HG03039 (cell line): ENCODE data around the gene TRIM9.

Experiments used
- ATAC-seq: cut with Tn5 transposase; IDR thresholded peaks from one replicate; pipeline ENCODE4 v1.9.1; 2021; ENCODE audit warnings: mild to moderate bottlenecking, moderate library complexity; ENCODE audit not compliant: unreplicated experiment

Gene TRIM9

DNA sequence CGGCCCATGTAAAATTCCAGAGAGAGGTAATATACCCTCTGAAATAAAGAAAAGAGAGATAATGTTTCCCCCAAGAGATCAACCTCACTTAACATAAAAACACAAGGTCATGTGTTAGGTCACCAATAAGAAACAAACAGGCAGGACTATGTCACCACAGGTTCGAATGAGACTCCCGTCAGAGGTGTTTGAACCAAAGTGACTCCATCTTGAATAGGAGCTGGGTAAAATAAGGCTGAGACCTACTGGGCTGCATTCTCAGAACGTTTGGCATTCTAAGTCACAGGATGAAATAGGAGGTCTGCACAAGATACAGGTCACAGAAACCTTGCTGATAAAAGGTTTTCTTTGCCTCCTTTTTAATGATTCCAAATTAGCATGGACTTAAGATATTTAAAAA, 157.1 kb downstream of the TRIM9 start:
- no peak for ATAC-seq

- no peak for ATAC-seq
Observed at GRCh38 chr14:50937325-50937724, 157.6 kb downstream of the TRIM9 start.

DNA sequence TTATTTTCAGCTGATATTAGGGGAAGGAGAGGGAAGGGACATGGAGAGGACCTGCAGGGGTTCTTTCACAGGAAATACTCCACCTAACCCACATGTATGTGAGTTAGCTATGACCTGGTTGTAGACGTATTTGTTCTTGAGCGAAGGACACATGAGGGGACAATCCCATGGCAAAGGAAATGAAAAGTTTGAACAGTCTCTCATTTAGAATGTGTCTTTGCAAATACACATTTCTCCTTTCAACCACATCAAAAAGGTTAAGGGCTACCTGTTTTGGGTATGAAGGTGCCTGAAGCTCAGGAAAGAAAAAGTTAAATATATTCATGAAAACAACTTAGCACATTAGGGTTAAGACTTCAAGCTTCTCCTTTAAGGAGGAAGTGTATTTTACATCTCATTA, 158.0 kb downstream of the TRIM9 start:
- ATAC-seq = no peak

DNA sequence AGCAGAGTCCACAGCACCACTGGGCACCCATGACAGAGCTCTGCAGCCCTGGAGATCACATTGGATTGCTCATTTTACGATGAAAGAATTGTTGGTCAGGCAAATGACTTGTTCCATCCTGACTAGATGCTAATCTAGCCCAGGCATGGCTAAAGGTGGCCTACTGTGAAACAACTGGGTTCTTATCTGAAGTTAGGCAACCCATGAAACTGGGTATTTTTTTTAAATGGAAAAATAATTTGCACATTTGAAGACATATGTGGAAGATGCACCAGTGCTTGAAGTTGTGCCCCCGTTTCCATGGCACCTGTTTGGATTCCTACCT, 158.9 kb downstream of the TRIM9 start:
- no peak for ATAC-seq

DNA sequence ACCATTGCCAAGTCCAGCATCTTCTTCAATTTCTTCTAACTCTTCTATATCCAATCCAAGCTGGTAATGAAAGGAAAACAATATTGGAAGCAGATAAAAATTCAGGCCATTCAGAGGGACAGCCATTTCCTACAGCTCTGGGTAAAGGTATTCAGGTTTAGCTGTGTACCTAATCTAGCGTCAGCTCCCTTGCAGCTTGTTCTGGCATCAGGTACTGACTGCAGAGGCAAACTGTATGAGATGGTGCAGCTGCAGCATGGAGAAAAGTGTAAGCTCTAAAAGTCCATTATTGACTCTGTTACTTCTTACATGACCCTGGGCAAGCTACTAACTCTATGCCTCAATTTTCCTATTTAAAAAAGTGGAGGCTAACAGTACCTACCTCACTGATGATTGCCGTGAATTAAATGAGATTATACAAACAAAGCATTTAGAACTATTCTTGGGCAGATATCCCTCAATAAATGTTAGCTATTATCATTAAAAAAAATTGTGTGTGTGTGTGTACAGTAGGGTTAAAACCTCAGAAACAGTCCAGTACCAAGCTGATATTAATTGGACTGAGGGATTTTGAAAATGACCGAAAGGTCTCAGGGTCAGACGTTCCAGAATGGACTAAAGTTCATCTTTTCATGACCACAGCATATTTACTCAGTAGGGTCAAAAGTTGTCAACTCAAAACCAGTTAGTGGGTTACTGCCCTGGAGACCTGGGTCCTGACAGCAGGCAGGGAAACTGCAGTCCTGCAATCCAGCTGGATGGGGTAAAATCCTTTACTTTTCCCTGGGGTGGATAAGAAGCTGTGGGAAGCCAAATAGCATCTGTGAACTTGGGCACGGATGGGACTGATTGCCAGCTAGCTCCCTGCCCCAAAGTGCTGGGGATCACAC, 159.5 kb downstream of the TRIM9 start:
- no peak for ATAC-seq

DNA sequence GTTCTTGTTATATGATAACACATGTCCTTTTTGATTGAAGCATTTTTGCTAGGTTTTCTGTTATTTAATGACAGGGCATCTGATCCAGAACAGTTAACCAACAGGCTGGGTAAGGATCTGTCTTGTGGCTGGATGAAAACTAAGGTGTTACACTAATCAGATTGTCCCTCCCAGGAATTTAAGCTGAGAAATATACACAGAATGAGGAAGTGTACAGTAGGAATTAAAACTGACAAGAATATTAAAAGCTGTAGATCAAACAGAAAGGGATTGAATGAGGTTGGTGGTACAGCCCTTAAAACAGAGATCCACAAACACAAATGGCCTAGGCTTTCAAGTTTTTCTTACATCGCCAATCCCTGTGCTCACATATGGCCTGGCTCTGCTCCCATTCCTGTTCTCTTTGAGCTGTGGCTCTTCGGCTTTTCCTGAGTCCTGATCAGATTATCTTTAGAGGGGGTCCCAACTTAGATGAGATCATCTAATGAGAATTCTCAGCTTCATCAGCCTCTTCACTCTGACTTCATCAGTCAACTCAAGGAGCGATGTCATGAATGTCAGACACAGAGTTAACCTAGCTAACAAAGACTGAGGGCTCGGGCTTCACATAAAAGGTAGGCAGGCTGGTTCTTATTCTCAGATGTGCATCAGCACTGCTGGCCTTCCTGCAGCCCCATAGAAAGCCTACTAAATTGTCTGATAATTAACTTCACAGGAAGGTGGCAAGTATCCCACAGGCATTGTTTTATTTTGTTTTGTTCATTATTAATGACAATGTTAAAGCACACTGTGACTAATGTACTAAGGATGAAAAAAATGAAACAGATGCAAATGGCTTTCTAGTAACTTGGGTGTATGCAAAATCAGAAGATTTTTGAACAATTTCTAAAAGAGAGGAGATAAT, 162.1 kb downstream of the TRIM9 start:
- ATAC-seq = no peak

DNA sequence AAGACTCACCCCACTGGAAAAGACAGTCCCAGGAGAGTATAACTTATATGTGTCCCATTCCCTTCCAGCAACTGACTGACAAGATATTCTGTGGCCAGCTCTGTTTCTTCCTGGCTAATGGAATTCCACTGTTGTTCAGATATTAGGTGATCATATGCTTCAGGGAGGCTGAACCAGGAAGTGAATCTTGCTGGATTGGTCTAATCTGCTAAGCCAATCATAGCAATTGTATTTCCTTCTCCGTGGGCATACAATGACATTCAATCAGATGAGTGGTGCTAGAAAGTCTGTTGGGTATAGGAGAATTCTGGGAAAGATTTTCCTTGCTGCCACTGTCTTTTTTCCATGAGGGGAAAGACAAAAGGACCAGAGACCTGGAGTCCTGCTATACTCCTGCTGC, 162.7 kb downstream of the TRIM9 start:
- ATAC-seq = no peak

DNA sequence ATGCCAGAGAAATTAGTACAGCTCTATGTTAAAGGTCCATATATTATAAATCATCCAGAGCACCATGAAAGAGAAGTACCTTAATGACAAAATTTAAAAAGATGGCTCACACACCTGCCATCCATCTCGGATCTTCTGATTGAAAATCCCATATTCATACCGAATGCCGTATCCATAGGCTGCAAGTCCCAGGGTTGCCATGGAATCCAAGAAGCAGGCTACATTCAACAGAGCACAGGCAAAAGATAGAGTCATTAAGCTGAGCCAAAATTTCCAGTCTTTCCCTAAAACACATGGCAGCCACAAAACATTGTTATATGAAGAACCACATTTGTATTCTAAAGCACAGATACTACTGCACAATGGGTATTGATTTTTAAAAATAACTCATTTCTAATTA, 163.3 kb downstream of the TRIM9 start:
- ATAC-seq = no peak

DNA sequence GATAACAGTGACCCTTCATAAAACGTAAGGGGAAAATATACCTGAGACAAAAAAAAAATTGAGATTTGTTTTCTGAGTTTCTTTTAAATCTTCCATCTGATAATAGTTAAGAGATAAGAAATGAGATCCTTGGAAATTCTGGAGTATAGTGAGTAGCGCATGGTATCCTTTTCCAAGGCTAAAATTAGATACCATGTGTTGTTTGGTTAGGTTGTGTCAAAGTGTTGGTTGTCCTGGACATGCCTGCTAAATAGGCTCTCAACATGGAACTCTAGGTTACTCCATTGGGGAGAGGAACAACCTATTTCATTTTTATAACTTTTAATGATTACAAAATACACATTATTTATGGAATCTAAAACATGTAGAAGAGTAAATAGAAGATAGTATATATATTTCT, 165.4 kb downstream of the TRIM9 start:
- ATAC-seq = no peak

GRCh38 chr14:50928002-50928635, 166.8 kb downstream of the TRIM9 start:
- no peak for ATAC-seq

- ATAC-seq = no peak
Observed at GRCh38 chr14:50926851-50927386, 168.0 kb downstream of the TRIM9 start.
